Hepatocyte (in vitro differentiated cells): ENCODE measurements around the gene PRIMA1. TPM values are rescaled to one million over a fixed set of nuclear protein-coding genes. Genes with fewer than 3 reads are reported as not detected.

Source experiments
- DNase-seq: peaks from one replicate; pipeline ENCODE4 v3.0.0-alpha.2; 2016; ENCODE audit warnings: low spot score
- H2AFZ ChIP-seq: fragments of 200-600 bp; sonication (generic); 2 replicates; pipeline ENCODE4 v1.6.0; 2016; ENCODE audit warnings: antibody characterized with exemption, mild to moderate bottlenecking
- H3K27ac ChIP-seq: fragments of 200-600 bp; sonication (generic); 2 replicates; pipeline ENCODE4 v1.5.1; 2016; ENCODE audit warnings: mild to moderate bottlenecking
- H3K27me3 ChIP-seq: fragments of 200-600 bp; sonication (generic); 2 replicates; pipeline ENCODE4 v1.6.1; 2016
- H3K36me3 ChIP-seq: fragments of 200-600 bp; sonication (generic); replicated peaks from 2 replicates; pipeline ENCODE4 v1.5.1; 2016; ENCODE audit warnings: low read depth; ENCODE audit not compliant: insufficient read depth
- H3K4me1 ChIP-seq: fragments of 200-600 bp; sonication (generic); 2 replicates; pipeline ENCODE4 v1.5.1; 2016; ENCODE audit warnings: mild to moderate bottlenecking, moderate library complexity; ENCODE audit not compliant: insufficient read depth
- H3K4me2 ChIP-seq: fragments of 200-600 bp; sonication (generic); 2 replicates; pipeline ENCODE4 v1.6.0; 2016
- H3K4me3 ChIP-seq: fragments of 200-600 bp; sonication (generic); 2 replicates; pipeline ENCODE4 v1.5.1; 2016; ENCODE audit warnings: mild to moderate bottlenecking
- H3K79me2 ChIP-seq: fragments of 200-600 bp; sonication (generic); 2 replicates; pipeline ENCODE4 v1.6.0; 2017; ENCODE audit warnings: mild to moderate bottlenecking
- H3K9me2 ChIP-seq: fragments of 200-600 bp; sonication (generic); replicated peaks from 2 replicates; pipeline ENCODE4 v1.6.0; 2017; ENCODE audit warnings: mild to moderate bottlenecking; ENCODE audit not compliant: insufficient read depth
- H3K9me3 ChIP-seq: fragments of 200-600 bp; sonication (generic); 2 replicates; pipeline ENCODE4 v1.5.1; 2016; ENCODE audit warnings: low read depth, mild to moderate bottlenecking
- H4K20me1 ChIP-seq: fragments of 200-600 bp; sonication (generic); 2 replicates; pipeline ENCODE4 v1.6.0; 2016; ENCODE audit warnings: mild to moderate bottlenecking; ENCODE audit not compliant: insufficient read depth, poor library complexity, severe bottlenecking
- CTCF ChIP-seq: fragments of 200-600 bp; sonication (generic); IDR thresholded peaks from 2 replicates; pipeline ENCODE4 v1.5.1; 2016; ENCODE audit warnings: antibody characterized with exemption, mild to moderate bottlenecking; ENCODE audit not compliant: poor library complexity
- EZH2 ChIP-seq: fragments of 200-600 bp; sonication (generic); IDR thresholded peaks from 2 replicates; pipeline ENCODE4 v1.6.1; 2016; ENCODE audit warnings: antibody characterized with exemption, mild to moderate bottlenecking, borderline replicate concordance
- EZH2phosphoT487 ChIP-seq: fragments of 200-600 bp; sonication (generic); IDR thresholded peaks from one replicate; pipeline ENCODE4 v1.6.1; 2018; ENCODE audit warnings: antibody characterized with exemption, mild to moderate bottlenecking, low read depth, moderate library complexity; ENCODE audit not compliant: unreplicated experiment, severe bottlenecking
- WGBS: methylation state at CpG from one replicate; pipeline ENCODE4 v1.1.6; 2016; ENCODE audit warnings: low lambda C conversion rate; ENCODE audit errors: missing lambda C conversion rate; 5-methylcytosine and 5-hydroxymethylcytosine counted together
- polyA plus RNA-seq: library from polyadenylated mRNA; unstranded; fragments of >200 nt; fragmentation: Nextera tagmentation; extraction: Ambion mirVana; gene quantifications from 2 replicates; pipeline ENCODE4 v1.2.1, GENCODE V29; 2016
- total RNA-seq: library from RNA; depleted of rRNA; stranded (reverse); fragments of >200 nt; gene quantifications from 2 replicates; pipeline ENCODE4 v1.2.3, GENCODE V29; 2014

PRIMA1 gene
- total and polyA plus RNA-seq, 2 experiments from 2014 or later, result 1.5 to 1.9 TPM

DNA sequence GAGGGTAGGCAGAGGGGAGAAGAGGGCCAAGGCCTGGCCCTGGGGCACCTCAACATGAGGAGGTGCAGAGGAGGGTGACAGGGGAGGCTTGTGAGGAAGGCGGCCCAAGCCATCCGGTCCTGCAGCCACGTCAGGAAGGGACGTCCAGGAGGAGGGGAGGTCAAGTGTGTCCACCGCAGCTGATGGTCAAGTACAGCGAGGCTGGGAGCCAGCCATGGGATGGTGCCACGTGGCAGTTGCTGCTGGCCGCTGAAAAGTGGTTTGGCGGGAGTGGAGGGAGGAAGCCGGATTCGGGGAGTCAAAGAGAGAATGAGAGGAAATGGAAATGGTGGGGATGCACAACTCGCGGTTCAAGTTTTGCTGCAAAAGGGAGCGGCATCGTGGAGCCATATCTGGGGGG lies 41.2 kb downstream of the PRIMA1 start:
- Histone ChIP-seq H3K27me3 (no peaks in the 10 kb centered on the region), H3K27ac (no peak overlapping the region), H2AFZ (no peak overlapping the region), H3K4me3 (no peak overlapping the region), H3K9me3 (no peaks in the 10 kb centered on the region), H3K79me2 (no peaks in the 10 kb centered on the region), H3K4me2 (no peak overlapping the region), H3K9me2 (no peaks in the 10 kb centered on the region), H3K36me3 (no peaks in the 10 kb centered on the region), H4K20me1 (no peaks in the 10 kb centered on the region), H3K4me1 (peaks cover 2% of the 10 kb centered on the region)
- 92% methylated on average over 15 of the region's 15 CpGs for WGBS
- TF ChIP-seq EZH2, result no peak
- no peak for TF ChIP-seq EZH2phosphoT487
- no peak for TF ChIP-seq CTCF
- DNase-seq, result no peak

- no peaks in the 10 kb centered on the region for H3K4me1 ChIP-seq
- H3K36me3 ChIP-seq, result no peaks in the 10 kb centered on the region
- no peaks in the 10 kb centered on the region for H3K9me3 ChIP-seq
- H3K79me2 ChIP-seq, result no peaks in the 10 kb centered on the region
- WGBS, result 68% methylated on average over 8 of the region's 13 CpGs
- no peak overlapping the region for H2AFZ ChIP-seq
- no peaks in the 10 kb centered on the region for H3K27me3 ChIP-seq
- no peaks in the 10 kb centered on the region for H3K9me2 ChIP-seq
- no peak overlapping the region for H3K4me2 ChIP-seq
- H3K4me3 ChIP-seq, result no peak overlapping the region
- H4K20me1 ChIP-seq, result no peaks in the 10 kb centered on the region
- TF ChIP-seq EZH2phosphoT487 (no peak), EZH2 (no peak), CTCF (no peak)
- DNase-seq, result no peak
- no peak overlapping the region for H3K27ac ChIP-seq
These were observed 42.5 kb downstream of the PRIMA1 start for GRCh38 chr14:93745603-93746273.

- DNase-seq, result no peak
- Histone ChIP-seq H3K4me3 (no peak overlapping the region), H3K4me1 (no peaks in the 10 kb centered on the region), H3K9me3 (no peaks in the 10 kb centered on the region), H3K4me2 (no peak overlapping the region), H3K27me3 (no peaks in the 10 kb centered on the region), H3K36me3 (no peaks in the 10 kb centered on the region), H3K9me2 (no peaks in the 10 kb centered on the region), H3K79me2 (no peaks in the 10 kb centered on the region), H3K27ac (no peak overlapping the region), H4K20me1 (no peaks in the 10 kb centered on the region), H2AFZ (no peak overlapping the region)
- TF ChIP-seq CTCF (no peak), EZH2phosphoT487 (no peak), EZH2 (no peak)
- 76% methylated on average over 4 of the region's 8 CpGs for WGBS
These were observed 43.4 kb downstream of the PRIMA1 start for GRCh38 chr14:93744876-93745275.
